Mesodermal cell (in vitro differentiated cells): ENCODE data around the gene IP6K3.

Experiments used
- H3K27ac ChIP-seq: 2 replicates; pipeline ENCODE4 v1.7.0; 2013; ENCODE audit warnings: mild to moderate bottlenecking, low read depth, low read length, moderate library complexity; ENCODE audit not compliant: severe bottlenecking
- H3K36me3 ChIP-seq: 2 replicates; pipeline ENCODE4 v1.7.1; 2013; ENCODE audit warnings: mild to moderate bottlenecking, low read length, moderate library complexity; ENCODE audit not compliant: control insufficient read depth, insufficient read depth
- H3K4me1 ChIP-seq: one replicate; pipeline ENCODE4 v1.7.1; 2013; ENCODE audit warnings: mild to moderate bottlenecking, low read length; ENCODE audit not compliant: insufficient read depth, control insufficient read depth, poor library complexity, severe bottlenecking
- H3K4me3 ChIP-seq: 2 replicates; pipeline ENCODE4 v1.7.0; 2013; ENCODE audit warnings: low read length, control low read depth, mild to moderate bottlenecking; ENCODE audit not compliant: insufficient read depth, poor library complexity, severe bottlenecking; ENCODE audit errors: extremely low read depth
- H3K9me3 ChIP-seq: 2 replicates; pipeline ENCODE4 v1.7.1; 2013; ENCODE audit warnings: mild to moderate bottlenecking, low read length, moderate library complexity; ENCODE audit not compliant: control insufficient read depth
- WGBS, 2 experiments: methylation state at CpG; one replicate each; pipeline ENCODE4 v1.1.5; 2013; ENCODE audit warnings: missing lambda C conversion rate in 2 of 2; ENCODE audit not compliant: insufficient coverage in 2 of 2; 5-methylcytosine and 5-hydroxymethylcytosine counted together

IP6K3 gene

GRCh38 chr6:33738153-33738552 lies 8.6 kb downstream of the IP6K3 start:
- WGBS, 2 experiments = 95 to 96% methylated on average over 5 to 7 of the region's 9 CpGs

GRCh38 chr6:33737267-33738026 lies 9.3 kb downstream of the IP6K3 start:
- Histone ChIP-seq H3K4me1 (peaks cover 21% of the 10 kb centered on the region), H3K27ac (no peak overlapping the region), H3K4me3 (no peak overlapping the region), H3K36me3 (peaks cover 21% of the 10 kb centered on the region), H3K9me3 (no peaks in the 10 kb centered on the region)
- WGBS, 2 experiments = 91 to 92% methylated on average over 12 of the region's 15 CpGs

More at GRCh38 chr6:33738153-33738552, 8.6 kb downstream of the IP6K3 start:
- Histone ChIP-seq H3K9me3 (no peaks in the 10 kb centered on the region), H3K36me3 (peaks cover 21% of the 10 kb centered on the region), H3K27ac (no peak overlapping the region), H3K4me3 (no peak overlapping the region), H3K4me1 (peaks cover 18% of the 10 kb centered on the region)

- Histone ChIP-seq H3K4me1 (peaks cover 16% of the 10 kb centered on the region), H3K9me3 (no peaks in the 10 kb centered on the region), H3K36me3 (peaks cover 19% of the 10 kb centered on the region), H3K27ac (no peak overlapping the region), H3K4me3 (no peak overlapping the region)
- WGBS, 2 experiments = 82 to 87% methylated on average over 16 to 18 of the region's 18 CpGs
Observed at GRCh38 chr6:33735216-33735615, 11.5 kb downstream of the IP6K3 start.

GRCh38 chr6:33733709-33734007 lies 13.0 kb downstream of the IP6K3 start:
- Histone ChIP-seq H3K36me3 (peaks cover 15% of the 10 kb centered on the region), H3K9me3 (no peaks in the 10 kb centered on the region), H3K4me1 (peaks cover 16% of the 10 kb centered on the region), H3K27ac (no peak overlapping the region), H3K4me3 (no peak overlapping the region)
- 92 to 94% methylated on average over 8 of the region's 8 CpGs for WGBS, 2 experiments

- Histone ChIP-seq H3K9me3 (no peaks in the 10 kb centered on the region), H3K36me3 (peaks cover 13% of the 10 kb centered on the region), H3K4me1 (peaks cover 16% of the 10 kb centered on the region), H3K4me3 (no peak overlapping the region), H3K27ac (no peak overlapping the region)
- WGBS, 2 experiments = 87 to 92% methylated on average over 7 to 9 of the region's 13 CpGs
Observed at GRCh38 chr6:33732817-33733708, 13.6 kb downstream of the IP6K3 start.

GRCh38 chr6:33732385-33732784 lies 14.3 kb downstream of the IP6K3 start:
- Histone ChIP-seq H3K4me1 (peaks cover 16% of the 10 kb centered on the region), H3K27ac (no peak overlapping the region), H3K4me3 (no peak overlapping the region), H3K9me3 (no peaks in the 10 kb centered on the region), H3K36me3 (peaks cover 9% of the 10 kb centered on the region)
- 93% methylated on average over 4 to 6 of the region's 6 CpGs for WGBS, 2 experiments

- H3K9me3 ChIP-seq = no peaks in the 10 kb centered on the region
- H3K4me1 ChIP-seq = peaks cover 16% of the 10 kb centered on the region
- 91 to 98% methylated on average over 5 to 6 of the region's 9 CpGs for WGBS, 2 experiments
- no peak overlapping the region for H3K4me3 ChIP-seq
- no peak overlapping the region for H3K27ac ChIP-seq
- peaks cover 9% of the 10 kb centered on the region for H3K36me3 ChIP-seq
Observed at GRCh38 chr6:33731751-33732282, 14.9 kb downstream of the IP6K3 start.

- H3K9me3 ChIP-seq = no peaks in the 10 kb centered on the region
- 81 to 89% methylated on average over 6 of the region's 7 CpGs for WGBS, 2 experiments
- peaks cover 16% of the 10 kb centered on the region for H3K4me1 ChIP-seq
- no peak overlapping the region for H3K4me3 ChIP-seq
- H3K27ac ChIP-seq = no peak overlapping the region
- H3K36me3 ChIP-seq = peaks cover 9% of the 10 kb centered on the region
Observed at GRCh38 chr6:33731035-33731434, 15.7 kb downstream of the IP6K3 start.

GRCh38 chr6:33730611-33731010 lies 16.1 kb downstream of the IP6K3 start:
- H3K27ac ChIP-seq = no peak overlapping the region
- 77 to 83% methylated on average over 9 of the region's 10 CpGs for WGBS, 2 experiments
- H3K9me3 ChIP-seq = no peaks in the 10 kb centered on the region

GRCh38 chr6:33729059-33729458 lies 17.6 kb downstream of the IP6K3 start:
- H3K36me3 ChIP-seq = peaks cover 5% of the 10 kb centered on the region
- H3K27ac ChIP-seq = no peak overlapping the region
- H3K4me1 ChIP-seq = peaks cover 8% of the 10 kb centered on the region
- H3K4me3 ChIP-seq = no peak overlapping the region
- H3K9me3 ChIP-seq = no peaks in the 10 kb centered on the region
- 94 to 96% methylated on average over 4 to 6 of the region's 6 CpGs for WGBS, 2 experiments

More at GRCh38 chr6:33730611-33731010, 16.1 kb downstream of the IP6K3 start:
- H3K36me3 ChIP-seq = peaks cover 9% of the 10 kb centered on the region
- H3K4me1 ChIP-seq = peaks cover 16% of the 10 kb centered on the region
- H3K4me3 ChIP-seq = no peak overlapping the region
